SK-N-SH (cell line): ENCODE results near the gene NTN1. TPM values are rescaled to one million over a fixed set of nuclear protein-coding genes. Genes with fewer than 3 reads are reported as not detected.

Source experiments
- CTCF ChIA-PET: fragments of 300-600, 350-600 bp; formaldehyde crosslinking; extraction: SDS; loops from one replicate; lab custom pipeline; 2021; lab: Yijun Ruan, JAX
- POLR2A ChIA-PET: fragments of 350-600 bp; sonication (Branson Sonifier 250); formaldehyde crosslinking; extraction: SDS; loops from one replicate; lab custom pipeline; 2020; ENCODE audit warnings: antibody characterized with exemption, inconsistent platforms; lab: Yijun Ruan, JAX
- DNase-seq: peaks from one replicate; pipeline ENCODE4 v3.0.0; 2012
- H2AFZ ChIP-seq: fragments of 200-600 bp; sonication (generic); 2 replicates; pipeline ENCODE4 v1.8.1; 2016; ENCODE audit warnings: antibody characterized with exemption, mild to moderate bottlenecking, low read depth
- H3F3A ChIP-seq: fragments of 200-600 bp; sonication (generic); replicated peaks from 2 replicates; pipeline ENCODE3; 2016; ENCODE audit warnings: antibody characterized with exemption, mild to moderate bottlenecking; ENCODE audit not compliant: insufficient read depth
- H3K27ac ChIP-seq, 2 experiments: fragments of 200-500 bp in 1 of 2; fragments of 200-600 bp in 1 of 2; sonication (Bioruptor generic) in 1 of 2; sonication (generic), shearing (Covaris generic) in 1 of 2; 2 replicates each; pipeline versions ENCODE4 v1.5.1 to v1.6.1; 2014 to 2016; ENCODE audit warnings: low read depth in 2 of 2, inconsistent platforms in 1 of 2, low read length in 1 of 2, mild to moderate bottlenecking in 1 of 2, mixed read lengths in 1 of 2
- H3K27me3 ChIP-seq: fragments of 200-600 bp; sonication (generic), shearing (Covaris generic); 2 replicates; pipeline ENCODE4 v1.6.1; 2016; ENCODE audit warnings: mixed run types; ENCODE audit not compliant: insufficient read depth
- H3K36me3 ChIP-seq, 2 experiments: fragments of 200-500 bp in 1 of 2; fragments of 200-600 bp in 1 of 2; sonication (Bioruptor generic) in 1 of 2; sonication (generic) in 1 of 2; replicated peaks in 1 of 2; 2 replicates each; pipeline versions ENCODE3 to v1.5.1; 2014 to 2016; ENCODE audit warnings: low read length in 1 of 2, mild to moderate bottlenecking in 1 of 2; ENCODE audit not compliant: insufficient read depth in 2 of 2, control insufficient read depth in 1 of 2
- H3K4me1 ChIP-seq, 2 experiments: fragments of 200-500 bp in 1 of 2; fragments of 200-600 bp in 1 of 2; sonication (Bioruptor generic) in 1 of 2; sonication (generic), shearing (Covaris generic) in 1 of 2; 2 replicates each; pipeline versions ENCODE4 v1.5.1 to v1.6.1; 2014 to 2016; ENCODE audit warnings: low read depth in 1 of 2, low read length in 1 of 2, mixed run types in 1 of 2; ENCODE audit not compliant: insufficient read depth in 2 of 2, control insufficient read depth in 1 of 2
- H3K4me2 ChIP-seq: fragments of 200-600 bp; sonication (generic), shearing (Covaris generic); 2 replicates; pipeline ENCODE4 v1.6.1; 2017; ENCODE audit warnings: mixed run types
- H3K4me3 ChIP-seq, 2 experiments: fragments of 200-500 bp in 1 of 2; fragments of 200-600 bp in 1 of 2; sonication (Bioruptor generic) in 1 of 2; sonication (generic), shearing (Covaris generic) in 1 of 2; 2 replicates each; pipeline versions ENCODE4 v1.5.1 to v1.8.1; 2014 to 2016; ENCODE audit warnings: low read depth in 2 of 2, inconsistent platforms in 1 of 2, low read length in 1 of 2, mild to moderate bottlenecking in 1 of 2, mixed read lengths in 1 of 2, moderate library complexity in 1 of 2
- H3K79me2 ChIP-seq: fragments of 200-600 bp; sonication (generic); 2 replicates; pipeline ENCODE4 v1.8.1; 2017; ENCODE audit warnings: mild to moderate bottlenecking; ENCODE audit not compliant: insufficient read depth
- H3K9ac ChIP-seq: fragments of 200-600 bp; sonication (generic); 2 replicates; pipeline ENCODE4 v1.6.1; 2017; ENCODE audit warnings: mixed run types
- H3K9me2 ChIP-seq: fragments of 200-600 bp; sonication (generic); 2 replicates; pipeline ENCODE4 v1.6.1; 2017; ENCODE audit warnings: mixed run types
- H3K9me3 ChIP-seq: fragments of 200-600 bp; sonication (generic); 2 replicates; pipeline ENCODE4 v1.6.1; 2017; ENCODE audit warnings: mixed run types, mild to moderate bottlenecking, moderate library complexity
- H4K20me1 ChIP-seq: fragments of 200-600 bp; sonication (generic); 2 replicates; pipeline ENCODE4 v1.6.1; 2017; ENCODE audit warnings: mild to moderate bottlenecking, mixed run types; ENCODE audit not compliant: insufficient read depth
- CHD2 ChIP-seq: fragments of 150-350 bp; IDR thresholded peaks from 2 replicates; pipeline ENCODE4 v1.6.1; 2018; ENCODE audit warnings: low read length; ENCODE audit not compliant: partially characterized antibody
- EZH2phosphoT487 ChIP-seq: fragments of 200-600 bp; sonication (generic); IDR thresholded peaks from 2 replicates; pipeline ENCODE4 v1.6.1; 2017; ENCODE audit warnings: low read depth, mixed run types, mild to moderate bottlenecking, antibody characterized with exemption, moderate library complexity, borderline replicate concordance
- FOSL2 ChIP-seq: IDR thresholded peaks from 2 replicates; pipeline ENCODE4 v1.4.0; 2012; ENCODE audit warnings: low read depth, mild to moderate bottlenecking, moderate library complexity, borderline replicate concordance
- IRF3 ChIP-seq: fragments of 150-350 bp; IDR thresholded peaks from 2 replicates; pipeline ENCODE4 v1.6.1; 2016; ENCODE audit warnings: mild to moderate bottlenecking, low read depth, low read length
- JUND ChIP-seq: IDR thresholded peaks from 2 replicates; pipeline ENCODE4 v1.4.0; 2012
- NFIC ChIP-seq: IDR thresholded peaks from 2 replicates; pipeline ENCODE4 v1.4.0; 2012; ENCODE audit warnings: borderline replicate concordance
- NRF1 ChIP-seq: IDR thresholded peaks from 2 replicates; pipeline ENCODE4 v1.6.1; 2012; ENCODE audit warnings: low read depth, mild to moderate bottlenecking, low read length
- POLR2AphosphoS5 ChIP-seq: IDR thresholded peaks from 2 replicates; pipeline ENCODE4 v1.6.1; 2012; ENCODE audit warnings: low read depth, low read length
- RAD21 ChIP-seq: IDR thresholded peaks from 2 replicates; pipeline ENCODE4 v1.6.1; 2012; ENCODE audit warnings: mild to moderate bottlenecking, low read length
- RCOR1 ChIP-seq: fragments of 150-350 bp; IDR thresholded peaks from 2 replicates; pipeline ENCODE4 v1.6.1; 2017; ENCODE audit warnings: antibody characterized with exemption, low read length
- REST ChIP-seq: IDR thresholded peaks from 2 replicates; pipeline ENCODE4 v1.6.1; 2012; ENCODE audit warnings: mild to moderate bottlenecking, low read depth, low read length, moderate library complexity
- USF2 ChIP-seq: fragments of 150-350 bp; IDR thresholded peaks from 2 replicates; pipeline ENCODE4 v1.6.1; 2017; ENCODE audit warnings: antibody characterized with exemption, low read length, low read depth, borderline replicate concordance
- YY1 ChIP-seq: IDR thresholded peaks from 2 replicates; pipeline ENCODE4 v1.4.0; 2012; ENCODE audit warnings: low read depth, mild to moderate bottlenecking
- WGBS: methylation state at CpG from one replicate; pipeline ENCODE4 v1.1.6; 2017; ENCODE audit warnings: low lambda C conversion rate; 5-methylcytosine and 5-hydroxymethylcytosine counted together
- polyA plus RNA-seq, 3 experiments: library from polyadenylated mRNA; depleted of rRNA; stranded (reverse); fragments of >200 nt; gene quantifications; 2 replicates each; pipeline ENCODE4 v1.2.3, GENCODE V29; 2012
- TF ChIP-seq, protein P1 (sequence below): IDR thresholded peaks from 2 replicates; pipeline ENCODE4 v1.4.0; 2012; ENCODE audit warnings: low read depth, borderline replicate concordance
- TF ChIP-seq, protein P2 (sequence below): fragments of 200-600 bp; sonication (generic); IDR thresholded peaks from 2 replicates; pipeline ENCODE4 v1.6.1; 2017; ENCODE audit warnings: antibody characterized with exemption, mild to moderate bottlenecking, moderate library complexity
- TF ChIP-seq, protein P3 (sequence below): IDR thresholded peaks from 2 replicates; pipeline ENCODE4 v1.4.0; 2012; ENCODE audit warnings: low read depth
- TF ChIP-seq, protein P4 (sequence below): IDR thresholded peaks from 2 replicates; pipeline ENCODE4 v1.4.0; 2012; ENCODE audit warnings: low read depth, borderline replicate concordance

Gene NTN1
- polyA plus RNA-seq, 1 of the 3 experiments (the other 2 are of a cell fraction): 0.05 TPM

- TF ChIP-seq USF2: no peak
Measured at GRCh38 chr17:9121186-9121820, 100.0 kb downstream of the NTN1 start (continued).

GRCh38 chr17:9123594-9124553 lies 102.6 kb downstream of the NTN1 start:
- WGBS: 44% methylated on average over 17 of the region's 17 CpGs
- no peaks in the 10 kb centered on the region for H4K20me1 ChIP-seq
- H3K36me3 ChIP-seq: no peaks in the 10 kb centered on the region
- no peaks in the 10 kb centered on the region for H3K4me1 ChIP-seq
- H3K27me3 ChIP-seq: no peaks in the 10 kb centered on the region; the same call in 1 of the 2 replicates
- no peak overlapping the region for H3K9ac ChIP-seq
- CTCF ChIA-PET: no interaction called here
- H3F3A ChIP-seq: no peaks in the 10 kb centered on the region
- no peak overlapping the region for H2AFZ ChIP-seq
- no peak for DNase-seq
- no peak overlapping the region for H3K27ac ChIP-seq
- POLR2A ChIA-PET: no interaction called here
- 0 out of 4 replicates have a peak overlapping the region, but pooled peaks of 1 of the 2 experiments have one; percentile 19 for H3K4me3 ChIP-seq
- 0 out of 2 replicates have a peak overlapping the region, but pooled peaks have one; percentile 11 for H3K4me2 ChIP-seq
- no peaks in the 10 kb centered on the region for H3K79me2 ChIP-seq
- H3K9me2 ChIP-seq: no peaks in the 10 kb centered on the region
- no peaks in the 10 kb centered on the region for H3K9me3 ChIP-seq
- TF ChIP-seq RCOR1 (no peak), CHD2 (no peak), YY1 (no peak), NFIC (no peak), REST (no peak), EZH2phosphoT487 (no peak), NRF1 (no peak), JUND (no peak), POLR2AphosphoS5 (no peak), FOSL2 (no peak), IRF3 (no peak), RAD21 (no peak)
- TF ChIP-seq, protein P1, sequence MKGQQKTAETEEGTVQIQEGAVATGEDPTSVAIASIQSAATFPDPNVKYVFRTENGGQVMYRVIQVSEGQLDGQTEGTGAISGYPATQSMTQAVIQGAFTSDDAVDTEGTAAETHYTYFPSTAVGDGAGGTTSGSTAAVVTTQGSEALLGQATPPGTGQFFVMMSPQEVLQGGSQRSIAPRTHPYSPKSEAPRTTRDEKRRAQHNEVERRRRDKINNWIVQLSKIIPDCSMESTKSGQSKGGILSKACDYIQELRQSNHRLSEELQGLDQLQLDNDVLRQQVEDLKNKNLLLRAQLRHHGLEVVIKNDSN: no peak
- TF ChIP-seq, protein P2, sequence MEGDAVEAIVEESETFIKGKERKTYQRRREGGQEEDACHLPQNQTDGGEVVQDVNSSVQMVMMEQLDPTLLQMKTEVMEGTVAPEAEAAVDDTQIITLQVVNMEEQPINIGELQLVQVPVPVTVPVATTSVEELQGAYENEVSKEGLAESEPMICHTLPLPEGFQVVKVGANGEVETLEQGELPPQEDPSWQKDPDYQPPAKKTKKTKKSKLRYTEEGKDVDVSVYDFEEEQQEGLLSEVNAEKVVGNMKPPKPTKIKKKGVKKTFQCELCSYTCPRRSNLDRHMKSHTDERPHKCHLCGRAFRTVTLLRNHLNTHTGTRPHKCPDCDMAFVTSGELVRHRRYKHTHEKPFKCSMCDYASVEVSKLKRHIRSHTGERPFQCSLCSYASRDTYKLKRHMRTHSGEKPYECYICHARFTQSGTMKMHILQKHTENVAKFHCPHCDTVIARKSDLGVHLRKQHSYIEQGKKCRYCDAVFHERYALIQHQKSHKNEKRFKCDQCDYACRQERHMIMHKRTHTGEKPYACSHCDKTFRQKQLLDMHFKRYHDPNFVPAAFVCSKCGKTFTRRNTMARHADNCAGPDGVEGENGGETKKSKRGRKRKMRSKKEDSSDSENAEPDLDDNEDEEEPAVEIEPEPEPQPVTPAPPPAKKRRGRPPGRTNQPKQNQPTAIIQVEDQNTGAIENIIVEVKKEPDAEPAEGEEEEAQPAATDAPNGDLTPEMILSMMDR: no peak
- TF ChIP-seq, protein P3, sequence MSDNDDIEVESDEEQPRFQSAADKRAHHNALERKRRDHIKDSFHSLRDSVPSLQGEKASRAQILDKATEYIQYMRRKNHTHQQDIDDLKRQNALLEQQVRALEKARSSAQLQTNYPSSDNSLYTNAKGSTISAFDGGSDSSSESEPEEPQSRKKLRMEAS: no peak
- TF ChIP-seq, protein P4, sequence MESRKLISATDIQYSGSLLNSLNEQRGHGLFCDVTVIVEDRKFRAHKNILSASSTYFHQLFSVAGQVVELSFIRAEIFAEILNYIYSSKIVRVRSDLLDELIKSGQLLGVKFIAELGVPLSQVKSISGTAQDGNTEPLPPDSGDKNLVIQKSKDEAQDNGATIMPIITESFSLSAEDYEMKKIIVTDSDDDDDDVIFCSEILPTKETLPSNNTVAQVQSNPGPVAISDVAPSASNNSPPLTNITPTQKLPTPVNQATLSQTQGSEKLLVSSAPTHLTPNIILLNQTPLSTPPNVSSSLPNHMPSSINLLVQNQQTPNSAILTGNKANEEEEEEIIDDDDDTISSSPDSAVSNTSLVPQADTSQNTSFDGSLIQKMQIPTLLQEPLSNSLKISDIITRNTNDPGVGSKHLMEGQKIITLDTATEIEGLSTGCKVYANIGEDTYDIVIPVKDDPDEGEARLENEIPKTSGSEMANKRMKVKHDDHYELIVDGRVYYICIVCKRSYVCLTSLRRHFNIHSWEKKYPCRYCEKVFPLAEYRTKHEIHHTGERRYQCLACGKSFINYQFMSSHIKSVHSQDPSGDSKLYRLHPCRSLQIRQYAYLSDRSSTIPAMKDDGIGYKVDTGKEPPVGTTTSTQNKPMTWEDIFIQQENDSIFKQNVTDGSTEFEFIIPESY: no peak
